Measurements from ENCODE around the gene KBTBD4.

GRCh38 chr11:47571895-47572294, 6.9 kb downstream of the KBTBD4 start:
- TF ChIP-seq CTCF (IDR thresholded peaks at IDR 0.05; ENCODE audit: insufficient read depth, low read length, poor library complexity, severe bottlenecking) (no peak), EZH2phosphoT487 (conservative IDR thresholded peaks at IDR 0.05; ENCODE audit: low read length) (no peak)
